Erythroblast (primary cell): Measurements from ENCODE around the gene ARAP1.

Source experiments
- DNase-seq, 2 experiments: peaks; one replicate each; lab custom pipeline; 2025; lab: John Stamatoyannopoulos, UW
- GATA1 ChIP-seq: IDR thresholded peaks from 2 replicates; pipeline ENCODE4 v1.6.1; 2011; ENCODE audit warnings: low read depth, mild to moderate bottlenecking, control low read depth, low read length, moderate library complexity
- POLR2A ChIP-seq: IDR thresholded peaks from 2 replicates; pipeline ENCODE4 v1.6.1; 2011; ENCODE audit warnings: mild to moderate bottlenecking, low read length

Gene ARAP1

GRCh38 chr11:72697814-72698213 lies 54.4 kb downstream of the ARAP1 start:
- TF ChIP-seq POLR2A: no peak
- TF ChIP-seq GATA1: no peak
- no peak for DNase-seq

GRCh38 chr11:72696866-72697700 lies 55.1 kb downstream of the ARAP1 start:
- DNase-seq: peak; percentile 26 to 44
- TF ChIP-seq GATA1 (no peak), POLR2A (no peak)

GRCh38 chr11:72695354-72695753 lies 56.9 kb downstream of the ARAP1 start:
- TF ChIP-seq GATA1: no peak
- no peak for TF ChIP-seq POLR2A
- no peak for DNase-seq

- DNase-seq: no peak
- TF ChIP-seq POLR2A (no peak), GATA1 (no peak)
These were observed 58.8 kb downstream of the ARAP1 start for GRCh38 chr11:72693271-72693968.

- no peak for DNase-seq
- no peak for TF ChIP-seq POLR2A
- no peak for TF ChIP-seq GATA1
These were observed 59.5 kb downstream of the ARAP1 start for GRCh38 chr11:72692498-72693237.

GRCh38 chr11:72690166-72690565 lies 62.0 kb downstream of the ARAP1 start:
- DNase-seq: no peak
- TF ChIP-seq GATA1 (no peak), POLR2A (no peak)

- TF ChIP-seq POLR2A: no peak
- TF ChIP-seq GATA1: no peak
- DNase-seq: no peak
These were observed 63.3 kb downstream of the ARAP1 start for GRCh38 chr11:72688929-72689328.

GRCh38 chr11:72688486-72688885 lies 63.7 kb downstream of the ARAP1 start:
- no peak for DNase-seq
- TF ChIP-seq GATA1 (no peak), POLR2A (no peak)

- no peak for DNase-seq
- TF ChIP-seq GATA1 (no peak), POLR2A (no peak)
These were observed 64.9 kb downstream of the ARAP1 start for GRCh38 chr11:72687326-72687725.

- DNase-seq: no peak
- TF ChIP-seq GATA1 (no peak), POLR2A (no peak)
These were observed 65.5 kb downstream of the ARAP1 start for GRCh38 chr11:72686639-72687220.

GRCh38 chr11:72685560-72686480 lies 66.4 kb downstream of the ARAP1 start:
- no peak for TF ChIP-seq GATA1
- no peak for TF ChIP-seq POLR2A
- peak in 1 of 2 experiments; percentile 15 for DNase-seq

GRCh38 chr11:72684236-72684912 lies 67.8 kb downstream of the ARAP1 start:
- DNase-seq: peak; percentile 63 to 73
- TF ChIP-seq POLR2A (no peak), GATA1 (no peak)

- DNase-seq: peak; percentile 39 to 71
- no peak for TF ChIP-seq GATA1
- TF ChIP-seq POLR2A: no peak
These were observed 68.4 kb downstream of the ARAP1 start for GRCh38 chr11:72683782-72684200.
